HUDEP-2 (cell line): Measurements from ENCODE around the gene EEF1AKMT3.
"Not testable (repeated sequence)": the region's sequence is repeated elsewhere in the genome, so short reads cannot be mapped to it uniquely, and the experiment has no call there.

Experiments
- DNase-seq, 76 experiments: peaks; one replicate each; lab custom pipeline; 2025; ENCODE audit not compliant: unreplicated experiment in 76 of 76; lab: John Stamatoyannopoulos, UW

Gene EEF1AKMT3

DNA sequence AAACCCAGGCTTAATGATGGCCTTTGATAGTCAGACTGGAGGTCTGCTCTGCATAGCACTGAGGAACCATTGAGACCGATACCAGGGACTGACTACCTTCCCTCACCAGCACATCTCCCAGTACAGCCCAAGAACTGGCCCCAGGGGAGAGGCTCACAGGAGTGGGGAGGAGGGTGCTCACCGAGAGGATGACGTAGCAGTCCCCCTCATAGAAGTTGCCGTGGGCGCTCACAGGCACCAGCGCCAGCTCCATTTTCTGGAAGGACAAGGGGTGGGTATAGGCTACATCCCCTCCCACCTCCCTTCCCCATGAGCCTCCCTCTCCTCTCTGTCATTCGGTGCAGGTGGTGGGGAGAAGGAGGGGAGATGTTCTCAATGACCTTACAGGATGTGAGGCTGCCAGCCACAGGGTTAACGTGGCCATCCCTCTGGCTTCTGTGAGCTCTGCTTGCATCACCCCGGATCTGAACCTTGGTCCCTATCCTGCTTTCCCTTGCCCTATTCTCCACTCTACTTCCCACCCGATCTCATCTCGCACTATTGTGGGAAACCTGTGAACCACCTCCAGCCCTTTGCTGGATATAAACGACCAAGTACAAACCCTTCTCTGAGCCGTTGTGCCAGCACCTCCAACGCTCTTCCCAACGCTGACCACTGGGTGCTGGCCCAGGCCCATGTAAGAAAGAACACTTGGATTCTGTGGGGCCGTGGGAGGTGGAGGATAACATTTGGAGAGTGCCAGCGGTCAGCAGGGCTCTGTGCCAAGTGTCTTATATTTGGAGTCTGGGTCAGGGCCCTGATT lies 41.8 kb downstream of the EEF1AKMT3 start:
- no peak for DNase-seq

DNA sequence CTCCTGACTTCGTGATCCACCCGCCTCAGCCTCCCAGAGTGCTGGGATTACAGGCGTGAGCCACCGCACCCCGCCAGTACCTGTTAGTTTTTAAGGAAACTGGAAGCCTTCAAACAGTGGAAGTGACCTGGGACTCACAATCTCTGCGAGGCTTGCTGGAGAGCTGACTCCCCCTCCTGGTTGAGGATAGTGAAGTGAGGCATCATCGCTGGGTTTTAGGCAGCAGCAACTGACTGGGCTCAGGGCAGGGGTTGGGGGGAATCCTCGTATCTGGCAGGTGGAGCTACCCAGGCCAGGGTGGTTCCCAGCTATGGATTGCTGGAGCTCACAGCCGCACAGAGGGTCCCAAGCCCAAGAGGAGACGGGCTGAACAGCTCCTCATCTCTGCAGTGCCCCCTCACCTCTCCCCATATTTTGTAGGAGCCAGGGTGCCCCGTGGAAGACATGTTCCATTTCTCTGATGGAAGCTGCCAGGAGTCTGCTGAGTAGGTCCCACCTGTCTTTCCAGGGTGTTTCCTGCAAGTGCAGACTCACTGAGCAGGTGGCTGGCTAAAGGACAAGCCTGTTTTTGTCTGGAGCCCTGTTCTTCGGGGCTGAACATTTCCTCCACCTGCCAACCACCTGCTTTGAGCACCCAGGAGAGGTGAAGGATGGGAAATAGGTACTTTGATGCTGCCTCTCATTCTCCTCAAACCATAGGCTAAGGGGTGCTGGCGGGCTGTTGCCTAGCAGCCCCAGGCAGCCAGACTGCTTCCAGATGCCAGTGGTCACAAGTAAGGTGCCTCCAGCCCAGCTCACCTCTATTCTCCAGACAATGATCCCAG lies 43.0 kb downstream of the EEF1AKMT3 start:
- DNase-seq: peak in 2 of 76 experiments; percentile 16 to 21

DNA sequence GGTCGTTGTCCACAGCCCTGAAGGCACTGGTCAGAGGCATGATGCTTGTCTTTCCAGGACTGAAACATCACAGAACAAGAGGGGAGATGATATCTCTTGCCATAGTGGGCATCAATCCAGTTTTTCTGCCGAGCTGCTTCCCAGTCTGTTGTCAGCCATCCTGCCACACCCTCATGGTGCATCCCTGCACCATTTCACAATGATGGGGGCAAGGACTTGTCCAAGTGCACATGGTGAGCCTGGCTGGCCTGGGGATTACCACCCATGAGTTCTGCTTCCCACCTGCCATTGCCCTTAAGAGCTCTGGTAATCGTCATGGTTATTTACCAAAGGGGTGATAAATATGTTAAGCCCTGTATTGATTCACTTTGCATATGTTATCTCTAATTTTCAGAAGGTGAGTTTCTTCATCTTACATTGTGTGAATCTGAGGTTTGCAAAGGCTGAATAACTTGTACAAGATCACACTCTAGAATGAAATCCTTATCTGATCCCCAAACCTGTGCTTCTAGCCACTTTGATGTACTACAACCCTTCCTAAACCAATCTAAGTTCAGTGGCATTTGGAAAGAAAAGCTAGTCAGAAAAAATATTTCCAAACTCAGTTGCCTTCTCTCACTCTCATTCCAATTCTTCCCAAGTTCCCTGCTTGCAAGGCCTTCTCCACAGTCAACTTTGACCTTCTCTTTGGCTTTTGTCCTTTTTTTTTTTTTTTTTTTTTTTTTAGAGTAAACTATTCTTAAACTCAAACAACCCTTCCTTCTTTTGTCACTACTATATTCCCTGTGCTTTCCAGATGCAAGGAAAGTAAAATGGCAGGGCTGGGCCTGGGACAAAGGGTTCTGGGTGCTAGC lies 43.8 kb downstream of the EEF1AKMT3 start:
- DNase-seq: peak in 1 of 76 experiments; percentile 2

DNA sequence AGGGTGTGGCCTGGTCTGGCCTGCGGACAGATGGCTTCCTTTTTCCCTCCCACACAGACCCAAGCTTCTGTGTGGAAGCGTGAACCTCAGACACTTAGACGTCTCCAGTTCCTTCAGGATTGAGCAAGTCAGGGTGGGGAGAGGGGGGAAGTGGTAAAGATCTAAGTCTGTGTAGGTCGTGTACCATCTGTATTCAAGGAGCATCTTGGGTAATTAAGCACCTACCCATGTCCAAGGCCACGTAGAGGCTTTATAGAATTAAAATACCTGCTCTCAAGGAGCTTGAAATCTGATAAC lies 44.4 kb downstream of the EEF1AKMT3 start:
- peak in 3 of 76 experiments; percentile 12 to 17 (median 15) for DNase-seq

DNA sequence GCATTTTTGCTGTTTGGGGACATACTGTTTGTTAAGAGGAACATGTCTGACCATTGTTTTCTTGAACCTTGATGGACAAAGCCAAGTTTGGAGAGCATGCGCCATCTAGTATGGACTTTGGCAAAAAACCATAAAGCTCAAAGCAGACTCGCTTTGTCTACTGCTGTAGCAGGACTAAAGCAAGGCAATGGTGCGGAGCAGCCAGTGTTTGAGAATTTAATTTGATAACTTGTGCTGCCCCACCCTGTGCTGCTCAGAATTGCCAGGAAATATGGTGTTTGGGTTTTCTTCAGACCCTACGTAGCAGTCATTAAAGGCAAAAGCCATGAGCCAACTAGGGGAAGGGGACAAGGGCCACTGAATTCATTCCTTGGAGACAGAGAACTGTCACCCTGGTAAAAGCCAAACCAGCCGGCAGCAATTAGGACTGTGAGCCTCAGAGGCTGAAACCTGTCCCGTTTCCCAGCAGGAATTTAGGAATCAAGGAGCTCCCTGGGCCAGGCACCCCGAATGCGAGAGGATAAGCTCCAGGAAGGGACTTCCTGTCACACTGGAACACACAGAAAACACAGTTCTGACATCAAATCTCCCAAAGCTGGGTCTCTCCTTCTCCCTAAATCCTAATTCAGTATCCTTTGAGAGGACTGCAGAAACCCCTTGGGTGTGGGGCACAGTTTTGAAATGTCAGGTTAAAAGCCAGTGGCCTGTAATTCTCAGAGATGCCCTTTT lies 45.0 kb downstream of the EEF1AKMT3 start:
- DNase-seq: no peak

DNA sequence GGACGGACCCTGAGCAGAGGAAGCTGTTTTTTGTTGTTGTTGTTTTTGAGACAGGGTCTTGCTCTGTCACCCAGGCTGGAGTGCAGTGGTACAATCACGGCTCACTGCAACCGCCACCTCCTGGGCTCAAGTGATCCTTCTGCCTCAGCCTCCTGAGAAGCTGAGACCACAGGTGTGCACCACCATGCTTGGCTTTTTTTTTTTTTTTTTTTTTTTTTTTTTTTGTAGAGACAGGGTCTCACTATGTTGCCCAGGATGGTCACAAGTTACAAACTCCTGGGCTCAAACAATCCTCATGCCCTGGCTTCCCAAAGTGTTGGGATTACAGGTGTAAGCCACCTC lies 45.5 kb downstream of the EEF1AKMT3 start:
- DNase-seq: not testable (repeated sequence)

DNA sequence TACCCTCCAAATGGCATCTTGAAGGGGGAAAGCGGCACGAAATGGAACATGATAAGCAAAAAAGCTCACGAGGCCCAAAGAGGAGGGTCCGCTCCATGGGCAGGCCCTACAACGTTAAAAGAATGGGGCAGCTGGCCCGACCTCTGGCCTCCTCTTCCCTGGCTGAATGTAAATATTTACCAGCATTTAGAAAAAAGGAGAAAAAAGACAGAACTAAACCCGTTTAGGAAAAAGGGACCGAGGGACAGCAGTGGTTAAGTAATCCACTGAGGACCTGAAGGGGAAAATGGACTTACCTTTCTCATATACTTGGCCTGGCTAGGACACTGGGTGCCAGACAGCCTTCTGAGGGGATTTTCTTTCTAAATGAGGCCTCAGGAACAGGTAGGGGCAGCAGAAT lies 47.7 kb downstream of the EEF1AKMT3 start:
- not testable (repeated sequence) for DNase-seq

DNA sequence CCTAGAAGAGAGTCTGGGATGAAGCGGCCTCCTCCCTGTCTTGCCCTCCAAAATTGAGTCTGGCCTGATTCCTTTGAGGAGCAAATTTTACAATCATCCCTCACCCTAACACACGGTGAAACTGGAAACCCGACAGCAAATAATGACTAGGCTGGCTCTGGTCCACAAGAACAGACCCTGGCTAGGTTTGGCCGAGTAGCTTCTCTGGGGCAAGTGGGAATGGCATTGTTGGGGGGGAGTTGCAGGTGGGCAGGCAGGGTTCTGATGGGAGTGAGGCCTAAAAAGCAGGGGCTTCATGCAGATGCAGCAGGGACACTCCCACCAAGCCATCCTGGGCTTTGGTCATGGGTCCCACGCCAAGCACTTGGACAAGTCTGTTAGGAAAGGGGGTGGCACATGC lies 48.6 kb downstream of the EEF1AKMT3 start:
- not testable (repeated sequence) for DNase-seq

DNA sequence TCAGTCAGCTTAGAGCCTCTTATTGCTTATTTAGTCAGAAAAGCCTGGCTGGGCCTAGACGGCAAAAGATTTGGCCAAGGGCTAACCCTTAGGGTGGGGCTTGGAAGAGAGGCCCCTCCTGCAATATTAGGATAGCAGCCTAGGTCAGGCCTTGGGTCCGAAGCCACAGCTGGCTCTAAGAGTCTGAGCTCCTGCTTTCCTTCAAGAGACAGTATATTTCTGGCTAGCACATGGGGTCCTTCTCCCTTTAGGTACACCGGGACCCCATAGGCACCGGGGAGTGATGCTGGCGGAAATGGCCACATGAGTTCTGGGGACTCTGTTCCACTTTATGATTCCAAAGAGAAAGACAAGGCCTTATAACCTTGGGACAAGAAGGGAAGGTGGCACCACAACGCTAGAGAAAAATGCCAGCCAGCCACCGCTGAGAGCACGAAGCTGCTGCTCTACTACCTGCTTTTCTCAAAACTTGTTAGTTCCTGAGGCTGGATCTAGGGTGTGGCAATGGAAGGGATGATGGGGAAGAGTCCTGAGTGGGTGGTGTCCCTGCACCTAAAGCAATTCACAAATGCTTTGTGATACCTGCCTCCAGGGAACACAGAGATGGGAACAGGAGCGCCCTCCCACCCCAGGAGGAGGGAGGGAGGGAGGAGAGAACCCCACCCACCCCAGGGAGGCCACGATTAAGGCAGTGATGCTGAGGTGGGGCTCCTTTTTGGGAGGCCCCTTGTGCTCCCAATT lies 49.2 kb downstream of the EEF1AKMT3 start:
- DNase-seq: no peak

DNA sequence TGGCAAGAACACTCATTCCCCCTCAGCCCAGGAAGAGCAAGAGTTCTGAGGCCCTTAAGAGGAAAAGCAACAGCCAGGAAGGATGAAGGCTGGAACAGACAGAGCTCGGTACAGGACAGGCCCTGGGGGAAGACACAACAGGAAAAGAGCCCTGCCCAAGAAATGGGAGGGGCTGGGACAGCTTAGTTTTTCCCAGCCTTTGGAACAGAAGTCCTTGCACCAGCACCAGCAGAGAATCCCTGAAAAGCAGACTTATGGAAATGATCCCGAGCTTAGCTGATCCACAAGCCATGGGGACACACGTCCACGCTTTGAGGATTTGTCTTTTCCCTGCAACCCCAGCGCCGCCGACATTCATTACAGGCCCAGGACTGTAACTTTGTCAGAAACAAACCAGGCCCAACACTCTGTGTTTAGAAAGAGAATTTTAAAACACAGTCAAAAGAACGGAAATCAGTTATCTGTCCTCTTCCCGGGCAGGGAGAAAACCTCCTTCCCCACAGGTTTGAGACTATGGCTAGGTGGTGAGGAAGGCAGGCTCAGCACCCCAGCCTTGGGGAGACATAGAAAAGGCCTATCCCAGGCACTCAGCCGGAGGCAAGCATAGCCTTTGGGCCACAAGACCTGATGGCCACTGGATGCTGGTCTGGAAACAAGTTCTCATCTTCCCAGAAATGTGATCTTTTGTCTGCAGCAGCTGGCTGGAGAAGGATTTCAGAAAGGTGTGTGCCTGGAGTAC lies 50.1 kb downstream of the EEF1AKMT3 start:
- no peak for DNase-seq

DNA sequence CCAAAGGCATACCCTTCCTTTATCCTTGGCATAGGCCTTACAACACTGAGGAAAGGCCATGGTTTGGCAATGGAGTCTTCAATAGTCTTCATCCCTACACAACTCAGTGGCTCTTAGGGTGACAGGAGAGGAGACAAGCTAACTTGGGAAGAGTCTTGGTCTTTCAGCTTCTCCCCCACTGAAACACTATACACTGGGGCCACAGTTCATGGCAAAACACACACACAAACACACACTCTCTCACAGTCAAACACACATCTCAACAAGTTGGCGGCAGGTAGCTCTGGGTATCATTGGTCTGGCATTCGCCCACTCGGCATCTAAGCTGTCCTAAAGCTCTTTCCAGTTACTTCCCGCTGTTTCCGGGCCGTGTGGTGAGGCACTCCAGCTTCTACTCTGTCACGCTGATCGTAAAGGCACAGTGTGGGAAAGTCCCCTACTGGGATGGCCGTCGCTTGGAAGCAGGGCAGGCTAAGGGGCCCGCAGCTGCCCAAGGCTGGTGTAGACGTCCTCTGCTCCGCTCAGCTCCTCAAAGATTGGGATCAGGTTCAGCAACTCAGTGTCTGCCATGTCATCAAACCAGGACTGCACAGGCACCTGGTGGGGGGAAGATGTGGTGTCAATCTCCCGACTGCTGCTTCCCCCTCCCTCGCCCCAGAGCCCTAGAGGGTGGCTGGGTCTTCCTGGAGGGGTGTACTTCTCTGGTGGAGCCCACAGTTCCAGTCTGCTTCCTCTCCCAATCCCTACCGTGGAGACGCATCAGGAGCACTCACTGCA lies 50.9 kb downstream of the EEF1AKMT3 start:
- no peak for DNase-seq

DNA sequence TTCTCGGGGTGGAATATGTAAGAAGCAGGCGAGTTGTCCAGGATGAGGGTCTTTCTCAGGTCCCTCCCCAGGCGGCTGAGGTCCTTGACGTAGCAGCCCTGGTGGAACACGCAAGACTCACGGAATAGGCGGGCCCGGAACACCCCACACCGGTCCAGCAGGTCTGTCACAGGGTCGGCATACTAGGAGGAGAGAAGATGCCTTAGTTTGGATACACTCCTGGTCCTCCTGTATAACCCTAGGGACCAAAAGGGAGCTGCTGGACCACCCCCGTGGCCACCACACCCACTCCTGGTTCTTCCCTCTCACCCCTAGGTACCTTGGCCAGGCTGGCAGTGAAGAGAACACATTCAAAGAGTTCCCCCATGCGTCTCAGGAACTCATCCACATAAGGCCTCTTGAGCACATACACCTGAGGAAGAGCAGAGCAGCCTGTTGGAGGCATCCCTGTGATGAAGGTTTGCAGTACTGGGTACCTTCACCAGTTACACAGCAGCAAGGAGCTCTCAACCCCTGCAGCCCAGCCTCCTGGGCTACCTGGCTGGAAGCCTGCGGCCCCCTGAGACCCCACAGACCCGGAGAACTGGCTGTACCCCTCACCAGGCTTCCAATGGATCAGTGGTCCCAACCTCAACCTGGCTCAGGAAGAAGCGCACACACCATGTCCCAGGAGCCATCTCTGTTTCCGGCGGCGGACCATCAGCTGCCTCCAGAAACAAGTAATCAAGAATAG lies 51.7 kb downstream of the EEF1AKMT3 start:
- DNase-seq: no peak

DNA sequence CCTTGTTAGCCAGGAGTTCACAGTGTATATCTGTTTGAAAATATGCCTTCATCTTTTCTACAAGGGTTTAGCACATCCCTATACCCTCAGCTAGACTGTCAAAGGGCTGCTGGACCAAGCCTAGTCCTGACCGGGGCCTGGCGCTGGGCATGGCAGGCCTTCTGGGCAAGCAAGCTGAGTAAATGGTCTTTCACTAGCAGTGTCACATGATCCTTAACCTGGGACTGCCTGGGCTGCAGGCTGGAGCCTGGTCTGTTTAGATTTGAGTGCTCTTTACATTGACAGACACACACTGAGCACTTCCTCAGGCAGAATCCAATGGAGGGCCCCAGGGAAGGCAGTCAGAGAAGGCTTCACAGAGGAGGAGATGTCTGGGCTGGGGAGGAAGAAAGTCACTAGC lies 53.0 kb downstream of the EEF1AKMT3 start:
- no peak for DNase-seq

DNA sequence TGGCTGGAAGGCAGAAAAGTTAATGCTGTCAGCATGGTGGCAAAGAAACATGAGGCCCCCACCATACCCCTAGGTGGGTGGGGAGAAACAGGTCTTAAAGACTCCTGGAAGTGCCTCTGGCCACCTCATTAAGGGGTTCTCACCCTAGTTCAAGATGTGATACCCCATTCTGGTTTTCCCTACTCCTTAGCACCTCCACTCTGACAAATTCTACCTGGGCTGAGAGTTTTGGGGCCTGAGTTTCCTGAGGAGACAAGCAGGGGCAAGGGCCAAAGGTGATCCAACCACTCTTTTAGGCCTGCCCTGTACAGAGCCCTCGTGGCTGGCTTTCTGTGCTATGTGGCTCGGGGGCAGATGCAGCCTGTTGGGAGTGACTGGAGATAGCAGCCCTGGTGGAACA lies 54.0 kb downstream of the EEF1AKMT3 start:
- no peak for DNase-seq

DNA sequence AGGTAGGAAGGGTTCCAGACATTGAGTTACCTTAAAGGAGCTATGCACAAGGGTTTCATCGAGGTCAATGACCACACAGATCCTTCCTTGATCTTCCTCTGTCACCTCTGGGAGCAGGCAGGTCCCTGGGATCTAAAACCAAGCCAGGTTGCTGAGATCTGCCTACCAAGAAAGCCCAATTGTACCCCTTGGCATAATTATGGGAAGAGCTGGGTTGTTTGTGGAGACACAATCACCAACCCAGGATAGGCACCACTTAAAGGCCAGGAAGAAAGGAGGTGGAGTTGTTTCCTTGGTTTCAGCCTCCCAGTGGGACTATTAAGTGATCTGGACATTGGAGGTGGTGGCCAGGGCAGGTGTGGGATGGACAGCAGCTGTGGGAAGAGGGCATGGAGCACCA lies 54.6 kb downstream of the EEF1AKMT3 start:
- DNase-seq: no peak

DNA sequence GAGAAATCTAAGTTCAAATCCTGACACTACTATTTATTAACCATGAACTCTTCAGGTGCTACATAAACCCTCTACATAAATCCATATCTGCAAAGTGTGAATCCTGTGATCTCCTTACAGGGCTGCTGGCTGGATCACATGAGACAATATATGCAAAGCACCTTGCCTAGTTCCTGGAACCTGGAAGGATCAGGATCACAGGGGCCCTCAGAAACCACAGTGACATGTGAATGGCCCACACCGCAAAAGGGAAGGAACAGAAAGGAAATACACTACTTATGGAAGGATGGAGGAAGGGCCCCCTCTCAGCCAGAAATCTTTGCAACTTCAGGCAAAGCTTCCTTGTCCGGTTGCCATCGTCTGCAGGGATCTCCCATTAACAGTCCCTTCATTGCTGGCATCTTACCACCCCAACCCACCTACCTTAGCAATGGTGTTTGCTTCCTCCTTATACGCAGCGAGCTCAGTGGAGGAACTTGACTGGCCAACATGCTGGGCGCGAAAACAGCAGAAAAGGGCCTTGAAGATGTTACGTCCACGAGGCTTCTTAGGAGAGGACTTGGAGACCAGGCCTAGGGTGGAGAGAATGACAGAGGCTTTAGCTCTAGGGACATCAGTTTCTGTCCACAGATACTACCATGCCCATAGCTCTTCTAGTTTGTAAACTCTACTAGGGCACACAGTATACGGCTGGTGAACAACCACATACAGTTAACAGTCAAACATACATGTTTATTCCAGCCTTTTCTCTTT lies 56.8 kb downstream of the EEF1AKMT3 start:
- no peak for DNase-seq

DNA sequence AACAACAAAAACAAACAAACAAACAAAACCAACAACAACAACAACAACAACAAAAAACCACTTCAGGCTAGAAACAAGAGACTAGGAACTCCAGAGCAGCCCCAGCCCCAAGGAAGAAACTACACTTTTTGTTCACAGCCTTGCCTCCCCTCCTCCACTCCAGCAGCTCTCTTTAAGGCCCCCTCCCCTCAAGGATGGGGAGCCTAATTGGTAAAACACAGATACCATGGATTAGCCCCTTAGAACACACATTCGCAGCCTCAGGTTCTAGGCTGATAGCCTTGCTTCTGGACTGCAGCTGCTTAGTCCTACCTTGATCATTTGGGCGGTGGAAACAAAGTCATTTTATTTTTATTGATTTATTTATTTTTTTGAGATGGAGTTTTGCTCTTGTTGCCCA lies 58.0 kb downstream of the EEF1AKMT3 start:
- no peak for DNase-seq
